Measurements from ENCODE around the gene URB2.
"Not testable (repeated sequence)": the region's sequence is repeated elsewhere in the genome, so short reads cannot be mapped to it uniquely, and the experiment has no call there.

URB2 gene

DNA sequence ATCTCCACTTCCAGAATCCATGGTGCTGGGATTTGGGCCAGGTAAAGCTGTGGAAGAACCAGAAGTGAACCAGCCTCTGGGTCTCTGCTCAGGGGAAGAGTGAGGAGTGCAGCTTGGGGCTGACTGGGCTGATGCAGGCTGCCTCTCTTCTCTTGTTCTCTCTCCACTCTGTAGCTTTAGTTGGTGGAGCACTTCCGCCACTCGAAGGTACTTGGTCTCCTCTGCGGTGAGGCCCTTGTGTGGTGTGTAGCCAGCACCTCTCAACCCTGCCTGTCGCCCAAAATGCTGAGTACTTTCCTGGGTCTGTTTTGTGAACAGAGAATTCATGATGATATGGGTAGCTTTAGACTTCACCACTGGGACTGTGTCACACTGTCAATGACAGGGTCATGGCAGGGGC, 63.2 kb downstream of the URB2 start:
- in situ Hi-C loops (cut with HindIII; ENCODE audit: low sequenced_read_pairs) = no loop called here

DNA sequence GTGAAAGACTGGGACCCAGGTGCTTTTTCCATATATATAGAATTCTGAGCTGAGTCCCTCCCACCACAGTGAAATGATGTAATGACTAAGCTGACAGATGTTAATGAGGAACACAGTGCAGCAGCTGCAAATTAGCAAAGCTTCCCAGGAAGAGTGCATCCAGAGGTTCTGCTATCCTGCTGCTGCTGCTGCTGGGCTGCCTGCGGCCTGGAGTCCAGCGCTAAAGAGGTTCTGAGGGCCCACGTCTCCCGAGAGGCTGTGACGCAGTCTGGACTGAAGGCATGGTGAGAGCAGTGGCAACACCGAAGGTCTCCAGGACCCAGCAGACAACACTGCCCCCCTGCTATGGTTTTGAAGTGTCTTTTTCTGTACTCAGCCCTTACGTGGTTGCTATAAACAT, 63.9 kb downstream of the URB2 start:
- in situ Hi-C loops (cut with HindIII; ENCODE audit: low sequenced_read_pairs) = no loop called here

DNA sequence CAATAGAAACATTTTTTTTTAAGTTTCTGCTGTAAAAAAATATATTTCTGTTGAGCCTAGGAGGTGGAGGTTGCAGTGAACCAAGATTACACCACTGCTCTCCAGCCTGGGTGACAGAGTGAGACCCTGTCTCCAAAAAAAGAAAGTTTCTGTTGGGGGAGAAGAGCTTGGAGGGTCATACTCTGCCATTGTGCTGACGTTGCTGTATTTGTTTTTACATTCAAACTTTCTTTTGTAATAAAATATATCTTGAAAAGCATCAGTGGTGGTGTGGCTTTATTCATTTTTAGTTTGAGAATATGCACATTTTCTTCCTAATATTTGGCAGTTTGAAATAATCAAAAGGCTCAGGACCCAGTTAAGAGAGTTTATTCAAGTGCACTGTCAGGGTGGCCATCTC, 64.6 kb downstream of the URB2 start:
- in situ Hi-C loops (cut with HindIII; ENCODE audit: low sequenced_read_pairs) = no loop called here

DNA sequence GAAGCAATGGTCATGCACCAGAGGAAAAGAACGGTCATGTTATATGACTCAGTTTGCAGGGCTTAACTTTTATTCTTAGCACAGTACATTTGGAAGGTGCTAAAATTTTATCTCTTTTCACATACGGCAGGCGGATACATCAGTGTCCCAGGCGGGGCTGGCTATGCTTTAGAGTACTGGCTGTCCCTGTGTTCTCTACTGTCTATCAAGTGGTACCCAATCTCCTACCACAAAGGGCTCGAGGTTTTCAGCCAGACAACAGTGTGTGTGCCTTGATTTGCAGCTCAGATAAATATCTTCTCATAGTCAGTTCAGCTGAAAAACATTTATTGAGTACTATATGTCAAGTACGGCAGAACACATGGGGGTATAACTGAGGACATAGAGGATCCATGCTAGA, 65.3 kb downstream of the URB2 start:
- in situ Hi-C loops (cut with HindIII; ENCODE audit: low sequenced_read_pairs) = no loop called here

DNA sequence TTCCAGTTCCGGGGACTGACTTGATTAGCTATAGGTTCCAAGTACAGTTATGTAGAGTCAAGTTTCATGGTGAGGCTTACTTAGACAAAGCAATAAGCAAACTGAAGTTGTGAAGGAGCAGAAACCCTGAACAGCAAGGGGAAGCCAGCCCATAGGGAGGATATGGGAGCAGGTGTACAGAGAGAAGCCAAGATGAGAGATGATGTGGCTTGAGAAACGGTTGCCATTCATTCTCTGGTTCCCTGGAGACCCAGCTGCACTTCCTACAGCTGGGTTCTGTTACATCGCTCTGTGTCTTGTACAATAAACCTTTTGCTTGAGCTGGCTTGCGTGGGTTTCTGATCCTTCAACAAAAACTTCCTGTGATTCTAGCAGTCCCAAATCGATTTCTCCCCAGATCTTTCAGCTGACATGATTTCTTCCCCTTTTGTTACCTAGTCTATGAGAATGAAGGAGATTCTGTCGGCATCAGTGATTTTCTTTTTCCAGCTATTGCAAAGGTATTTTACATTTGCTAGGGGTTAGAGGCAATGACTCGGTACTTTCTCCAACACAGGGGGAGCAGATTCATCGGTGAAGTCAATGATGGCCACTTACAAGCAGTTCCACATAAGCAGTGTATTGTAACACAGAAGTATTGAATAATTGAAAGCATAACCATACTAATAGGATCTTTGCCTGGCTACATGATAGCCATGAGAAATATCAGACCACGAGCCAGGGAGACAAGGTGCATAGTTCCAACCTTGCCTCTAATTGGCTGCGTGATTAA, 67.3 kb downstream of the URB2 start:
- in situ Hi-C loops (cut with HindIII; ENCODE audit: low sequenced_read_pairs) = no loop called here

DNA sequence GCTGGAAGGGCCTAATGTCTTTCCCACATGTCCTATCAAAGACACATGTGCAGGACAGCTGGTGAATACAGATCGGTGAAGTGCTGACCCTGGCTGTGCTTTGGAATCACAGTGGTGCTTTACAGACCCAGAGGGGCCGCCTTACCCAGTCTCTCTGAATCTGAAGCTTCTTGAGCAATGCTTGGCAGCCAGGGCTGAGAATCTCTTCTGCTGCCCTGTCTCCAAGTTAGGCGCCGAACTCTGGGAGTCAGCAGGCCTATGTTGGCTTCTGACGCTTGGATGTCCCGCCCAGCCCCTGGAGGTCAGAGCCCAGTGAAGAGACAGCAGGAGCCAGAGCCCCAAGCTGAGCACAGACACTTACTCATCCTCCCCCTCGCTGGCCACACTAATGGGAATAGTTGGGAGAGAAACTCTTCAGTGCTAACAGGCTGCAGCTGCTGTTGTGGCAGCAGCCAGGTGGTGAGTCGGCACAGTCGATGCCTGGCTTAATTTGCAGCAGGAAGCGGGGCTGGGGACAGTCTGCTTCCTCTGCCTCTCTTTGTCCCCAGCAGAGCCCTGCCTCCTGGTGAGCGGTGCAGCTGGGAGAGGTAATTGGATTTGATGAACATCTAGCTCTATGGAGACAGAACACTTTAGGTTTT, 68.1 kb downstream of the URB2 start:
- in situ Hi-C loops (cut with HindIII; ENCODE audit: low sequenced_read_pairs) = no loop called here

DNA sequence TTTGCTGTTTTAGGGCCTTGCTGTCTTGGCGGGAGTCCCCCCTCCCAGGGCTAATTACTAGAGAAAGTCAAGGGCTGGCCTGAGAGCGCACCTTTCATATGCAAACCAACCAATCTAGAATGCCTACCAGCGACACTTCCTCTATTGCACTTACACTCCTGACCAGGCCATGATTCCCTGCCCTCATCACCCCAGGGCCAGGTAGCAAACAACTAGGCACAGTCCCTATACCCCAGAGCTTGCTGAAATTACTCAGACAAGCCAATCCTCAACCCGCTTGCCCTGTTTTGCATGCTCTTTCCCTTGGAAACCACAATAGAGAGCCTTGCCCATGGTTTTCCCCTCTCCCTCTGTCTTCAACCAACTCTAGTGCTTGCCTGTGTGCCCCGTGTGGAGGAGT, 70.3 kb downstream of the URB2 start:
- in situ Hi-C loops (cut with HindIII; ENCODE audit: low sequenced_read_pairs) = no loop called here

DNA sequence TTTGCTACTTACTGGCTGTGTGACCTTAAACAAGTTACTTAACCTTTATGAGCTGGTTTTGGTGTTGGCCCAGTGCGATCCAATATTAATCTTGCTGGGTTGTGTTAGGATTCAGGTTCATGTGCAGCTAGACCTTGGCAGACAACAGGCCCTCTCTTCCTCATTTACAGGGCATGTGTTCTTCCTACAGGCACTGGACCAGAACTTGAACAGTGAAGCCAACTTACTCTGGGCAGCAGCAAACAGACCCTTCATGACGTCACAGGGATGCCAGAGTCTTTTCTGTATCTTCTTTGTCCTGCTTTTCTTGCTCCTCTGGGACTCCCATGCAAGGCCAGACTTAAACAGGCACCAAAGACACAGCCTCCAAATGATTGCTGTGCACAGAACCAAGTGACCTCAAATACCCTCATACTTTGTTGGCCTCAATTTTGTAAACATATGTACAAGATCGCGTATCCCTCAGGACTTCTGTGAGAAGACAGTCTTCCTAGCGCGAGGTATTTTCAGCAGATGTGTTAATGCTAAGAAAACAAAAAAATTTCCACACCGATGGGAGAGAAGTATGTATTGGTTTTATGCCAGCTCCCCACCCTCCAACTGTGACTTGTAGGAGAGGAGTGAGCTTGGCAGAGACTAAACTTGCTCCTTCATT, 73.7 kb downstream of the URB2 start:
- in situ Hi-C loops (cut with HindIII; ENCODE audit: low sequenced_read_pairs) = no loop called here

DNA sequence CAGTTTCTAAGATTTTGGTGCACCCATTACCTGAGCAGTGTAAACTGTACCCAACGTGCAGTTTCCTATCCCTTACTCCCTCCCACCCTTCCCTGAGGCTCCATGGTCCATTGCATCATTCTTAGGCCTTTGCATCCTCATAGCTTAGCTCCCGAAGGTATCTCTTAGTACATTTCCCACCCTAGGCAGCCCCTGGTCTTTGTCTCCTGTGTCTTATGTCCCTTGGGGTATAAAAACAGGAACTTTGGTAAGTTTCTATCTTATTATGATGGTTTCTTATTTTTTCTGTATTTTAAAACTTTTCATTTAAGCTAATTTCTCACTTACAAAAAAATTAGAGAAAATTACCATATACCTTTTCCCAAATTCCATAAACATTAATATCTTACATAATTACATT, 78.1 kb downstream of the URB2 start:
- in situ Hi-C loops (cut with HindIII; ENCODE audit: low sequenced_read_pairs) = no loop called here

DNA sequence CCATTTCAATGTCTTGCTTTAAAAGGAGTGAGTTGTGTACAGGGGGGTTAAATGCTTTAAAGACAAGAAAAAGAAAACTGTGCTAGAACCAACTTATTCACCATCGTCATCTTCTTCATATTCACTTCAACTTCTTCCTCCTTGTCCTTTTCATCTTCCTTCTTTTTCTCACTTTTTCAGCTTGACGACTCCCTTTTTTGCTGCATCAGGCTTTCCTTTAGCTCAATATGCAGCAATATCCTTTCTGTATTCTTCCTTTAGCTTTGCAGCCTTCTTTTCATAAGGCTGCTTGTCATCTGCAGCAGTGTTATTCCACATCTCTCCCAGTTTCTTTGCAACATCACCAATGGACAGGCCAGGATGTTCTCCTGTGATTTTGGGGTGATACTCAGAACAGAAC, 79.1 kb downstream of the URB2 start:
- in situ Hi-C loops (cut with HindIII; ENCODE audit: low sequenced_read_pairs) = not testable (repeated sequence)

DNA sequence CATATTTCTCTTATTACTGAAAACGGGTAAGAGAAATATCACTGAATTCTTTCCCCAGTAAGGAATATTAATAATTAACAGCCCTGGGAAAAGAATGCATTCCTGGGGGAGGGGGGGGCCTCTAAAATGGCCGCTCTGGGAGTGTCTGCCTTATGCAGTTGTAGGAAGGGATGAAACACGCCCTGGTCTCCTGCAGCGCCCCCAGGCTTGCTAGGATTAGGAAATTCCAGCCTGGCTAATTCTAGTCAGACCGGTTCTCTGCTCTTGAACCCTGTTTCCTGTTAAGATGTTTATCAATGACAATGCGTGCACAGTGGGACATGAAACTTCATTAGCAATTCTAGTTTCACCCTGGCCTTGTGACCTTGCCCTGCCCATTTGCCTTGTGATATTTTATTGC, 81.1 kb downstream of the URB2 start:
- in situ Hi-C loops (cut with HindIII; ENCODE audit: low sequenced_read_pairs) = not testable (repeated sequence)

DNA sequence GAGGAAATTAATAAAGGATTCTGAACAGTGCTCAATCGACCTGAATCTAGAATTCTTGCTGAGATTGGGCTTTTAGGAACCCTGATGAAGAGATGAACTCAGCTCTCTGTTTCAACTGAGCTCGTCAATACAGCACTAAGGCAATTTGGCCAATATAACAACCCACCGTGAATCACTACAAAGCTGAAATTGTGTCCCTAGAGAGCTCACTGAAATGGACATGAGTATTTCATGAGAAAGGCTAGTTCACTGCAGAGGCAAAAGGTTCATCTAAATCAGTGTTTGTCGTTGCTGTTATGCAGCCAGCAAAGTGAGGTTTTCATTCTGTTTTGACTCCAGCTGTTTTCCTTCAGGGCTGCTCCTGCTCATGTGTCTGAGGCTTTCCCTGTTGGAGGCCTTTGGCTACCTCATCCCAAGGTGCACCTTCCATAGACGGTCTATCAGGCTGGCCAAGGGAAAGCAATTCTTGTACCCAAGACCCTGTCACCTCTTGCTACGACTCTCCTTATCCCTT, 83.5 kb downstream of the URB2 start:
- in situ Hi-C loops (cut with HindIII; ENCODE audit: low sequenced_read_pairs) = no loop called here

Measured in endothelial cell of hepatic sinusoid (primary cell).